Hematopoietic multipotent progenitor cell treated with erythropoietin and hydrocortisone succinate and interleukin-3 and kit ligand, for 6 days (in vitro differentiated cells): ENCODE results near the gene IGF1R.

Experiments used
- DNase-seq: peaks from one replicate; pipeline ENCODE4 v3.0.0-alpha.2; 2015

The IGF1R gene

DNA sequence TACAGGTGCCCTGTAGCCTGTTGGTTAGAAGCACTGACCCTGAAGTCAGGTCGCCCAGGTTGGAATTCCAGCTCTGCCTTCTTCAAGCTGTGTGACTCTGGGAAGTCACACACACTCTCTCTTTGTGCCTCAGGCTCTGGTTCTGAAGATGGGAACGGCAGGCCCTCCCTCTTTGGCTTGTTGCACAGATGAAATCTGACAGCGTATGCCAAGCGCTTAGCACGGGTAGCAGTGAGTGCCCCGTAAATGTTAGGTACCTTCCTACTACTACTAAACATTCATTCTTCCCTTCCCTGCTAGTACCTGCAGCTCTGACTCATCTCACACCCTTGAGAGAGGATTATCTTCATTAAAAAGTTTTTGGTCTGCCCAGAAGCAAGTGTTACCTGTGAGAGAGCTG is 220.2 kb downstream of the IGF1R start:
- DNase-seq, result no peak

DNA sequence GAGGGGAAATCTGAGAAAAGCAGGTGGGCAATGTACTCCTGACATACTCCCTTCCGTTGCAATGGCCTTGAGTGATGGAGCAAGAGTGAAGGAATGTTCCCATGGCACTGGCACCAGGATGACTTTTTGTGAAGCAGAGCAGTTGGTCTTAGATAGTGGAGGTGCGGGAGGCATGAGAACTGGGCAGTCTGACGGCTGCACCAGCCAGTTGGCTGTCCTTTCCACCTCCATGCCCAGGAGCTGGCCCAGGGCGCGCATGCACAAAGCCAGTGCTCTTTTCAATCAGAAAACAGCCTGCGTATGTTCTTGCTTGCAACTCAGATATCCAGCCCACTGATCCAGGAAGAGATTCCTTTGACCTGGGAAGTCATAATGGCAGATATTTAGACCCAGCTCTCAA is 222.4 kb downstream of the IGF1R start:
- no peak for DNase-seq

DNA sequence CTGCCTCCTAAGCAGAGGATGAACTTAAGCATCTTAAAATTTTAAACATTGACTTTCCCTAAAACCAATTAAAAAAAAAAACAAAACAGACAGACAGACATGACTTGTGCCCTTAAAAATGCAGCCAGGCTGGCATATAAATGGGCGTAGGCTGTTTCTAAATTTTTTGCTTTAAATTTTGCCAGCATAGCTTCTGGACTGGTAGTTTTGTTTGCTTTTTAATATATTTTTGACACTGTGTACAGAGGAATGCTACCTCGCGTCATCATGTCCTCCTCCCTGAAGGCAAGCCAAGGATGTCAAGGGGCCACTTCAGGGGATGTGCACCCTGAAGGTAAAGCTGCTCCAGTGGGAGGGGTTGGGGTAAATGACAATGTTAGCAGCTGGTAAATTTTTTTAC is 224.4 kb downstream of the IGF1R start:
- no peak for DNase-seq

DNA sequence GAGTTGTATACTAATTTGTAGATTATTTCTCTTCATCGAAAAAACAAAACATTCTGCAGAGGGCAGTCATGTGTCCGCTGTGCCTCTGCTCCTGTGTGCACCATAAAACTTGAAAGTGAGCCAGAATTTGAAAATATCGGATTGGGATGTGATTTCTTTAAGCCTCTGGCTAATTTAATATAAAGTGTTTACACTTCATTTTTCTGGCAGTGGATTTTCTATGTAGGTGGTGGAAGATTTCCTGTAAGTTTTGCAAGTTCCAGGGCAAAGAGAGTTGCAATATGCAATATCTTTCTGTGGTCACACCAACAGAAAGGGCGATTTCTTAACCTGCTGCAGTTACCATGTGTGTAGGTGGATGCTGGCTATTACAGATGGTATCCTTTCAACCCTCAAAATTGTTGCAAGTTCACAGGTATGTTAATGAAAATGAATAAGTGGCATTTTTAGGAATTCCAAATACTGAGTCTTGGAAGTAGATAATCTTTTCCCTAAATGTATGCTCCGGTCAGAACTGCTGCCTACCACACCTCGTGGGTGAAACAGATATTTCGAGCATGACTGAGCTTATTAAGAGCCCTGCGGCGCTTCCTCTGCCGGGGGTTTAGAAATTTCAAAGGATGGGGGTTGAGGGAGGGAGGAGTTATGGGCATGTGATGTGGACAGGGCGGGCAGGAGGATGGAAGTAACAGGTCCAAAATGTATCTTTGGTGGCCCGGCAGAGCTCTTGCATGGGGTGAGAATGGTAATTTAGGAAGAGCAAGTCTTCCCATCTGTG is 225.3 kb downstream of the IGF1R start:
- peak; percentile 76 for DNase-seq

DNA sequence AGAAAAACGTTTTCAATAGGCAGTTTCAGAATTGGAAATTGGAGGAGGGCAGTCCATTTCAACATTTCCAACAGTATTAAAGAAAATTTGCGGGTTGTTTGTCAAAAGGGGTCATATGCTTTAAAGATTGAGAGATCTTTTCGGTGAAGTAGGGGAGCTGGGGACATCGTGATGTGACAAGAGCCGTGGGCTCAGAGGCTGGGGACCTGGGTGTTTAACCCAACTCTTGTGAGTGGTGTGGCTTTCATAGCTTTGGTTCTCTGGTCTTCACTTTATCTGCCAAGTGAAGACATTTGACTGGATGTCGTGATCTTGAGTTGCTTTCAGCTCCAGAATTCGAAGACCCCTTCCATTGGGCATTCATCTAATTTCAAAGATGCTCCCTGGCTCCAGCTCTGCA is 226.0 kb downstream of the IGF1R start:
- DNase-seq, result no peak

DNA sequence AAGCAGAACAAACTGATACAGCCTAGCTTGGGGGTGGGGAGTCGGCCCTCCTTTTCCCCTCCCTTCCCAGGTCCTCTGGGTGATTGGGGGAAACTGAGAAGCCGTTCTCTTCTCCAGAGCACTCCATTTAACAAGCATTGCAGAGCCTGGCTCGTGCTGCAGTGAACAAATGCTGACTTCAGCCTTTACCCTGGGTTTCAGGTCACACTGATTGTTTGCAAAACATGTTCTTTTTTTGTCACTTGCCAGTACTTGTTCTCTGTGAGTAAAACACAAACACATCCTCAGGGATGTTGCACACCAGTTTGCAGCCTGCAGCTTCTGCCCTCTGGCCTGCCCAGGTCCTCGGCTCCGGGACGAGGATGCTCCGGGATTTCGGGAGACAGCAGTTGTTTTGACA is 226.4 kb downstream of the IGF1R start:
- DNase-seq, result no peak

DNA sequence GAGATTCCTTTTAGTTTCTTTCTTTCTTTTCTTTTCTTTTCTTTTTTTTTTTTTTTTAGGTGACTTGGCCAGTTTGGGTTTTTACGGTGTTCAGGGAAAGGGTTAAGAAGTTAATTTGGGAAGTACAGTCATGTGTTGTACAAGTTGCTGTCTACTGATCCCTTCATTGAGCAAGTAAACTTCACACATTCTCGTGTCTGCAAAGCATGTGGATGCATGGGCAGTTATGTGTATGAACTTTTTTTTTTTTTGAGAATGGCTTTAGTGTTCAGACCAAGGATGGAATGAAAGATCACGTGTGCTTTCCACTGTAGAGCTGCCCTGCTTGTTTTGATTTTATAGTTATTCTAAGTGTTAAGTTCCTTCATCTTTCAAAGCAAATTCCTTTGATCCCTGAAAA is 227.0 kb downstream of the IGF1R start:
- no peak for DNase-seq

DNA sequence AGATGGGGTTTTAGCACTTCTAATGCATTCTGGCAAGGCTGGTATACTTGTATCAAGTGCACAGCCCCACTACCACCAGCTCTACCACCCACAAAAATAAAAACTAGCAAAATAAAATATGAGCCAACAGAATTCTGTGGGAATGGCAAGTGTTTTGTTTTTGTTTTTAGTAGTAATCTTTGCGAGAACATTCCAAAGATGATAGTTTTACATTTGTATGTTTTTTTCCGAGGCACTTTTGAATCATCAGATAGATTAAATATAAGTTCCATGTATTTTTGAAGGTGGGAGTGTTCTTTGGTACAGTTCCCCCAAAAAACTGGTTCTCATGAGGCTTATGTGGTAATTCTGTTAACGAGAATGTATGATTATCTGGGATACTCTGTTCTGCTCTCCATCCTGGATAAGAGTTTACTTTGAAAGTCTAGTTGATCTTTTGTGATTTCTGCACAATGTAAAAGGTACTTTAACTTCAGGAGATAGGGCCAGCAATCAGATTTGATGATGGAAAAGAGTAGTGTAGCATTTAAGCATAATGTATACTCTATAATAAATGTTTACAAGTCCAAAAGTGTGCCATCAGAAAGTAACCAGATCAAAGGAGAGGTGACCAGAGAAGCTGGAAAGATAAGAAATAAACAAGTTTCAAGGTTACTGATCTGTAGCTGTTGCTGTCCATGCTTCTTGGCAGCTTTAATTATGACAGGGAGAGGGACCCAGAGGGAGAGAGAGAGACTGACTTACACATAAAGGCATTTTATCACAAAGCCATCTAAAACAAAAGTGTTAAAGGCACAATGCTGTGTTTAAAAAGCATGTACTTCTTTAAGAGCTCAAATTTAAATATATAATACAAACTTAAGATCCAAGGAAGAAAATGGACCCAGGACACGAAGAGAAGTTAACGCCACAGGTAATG is 228.4 kb downstream of the IGF1R start:
- DNase-seq, result no peak

DNA sequence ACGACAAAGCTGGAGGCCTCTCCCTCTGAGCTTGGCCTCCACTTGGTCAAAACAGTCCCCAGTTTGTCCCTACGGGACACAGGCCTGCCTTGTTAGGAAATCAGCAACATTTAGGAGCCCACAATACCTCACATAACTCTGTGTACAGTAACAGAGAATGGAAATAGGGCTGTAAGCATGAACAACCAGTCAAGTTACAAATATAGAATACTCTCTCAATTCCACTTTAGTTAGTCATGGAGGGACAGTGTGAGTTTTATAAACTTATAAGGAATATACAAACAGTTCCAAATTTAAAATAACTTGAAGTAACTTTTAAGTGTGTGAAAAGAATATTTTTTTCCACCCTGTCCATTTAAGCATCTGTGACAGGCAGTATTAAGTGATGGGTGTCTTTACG is 229.8 kb downstream of the IGF1R start:
- DNase-seq, result no peak

DNA sequence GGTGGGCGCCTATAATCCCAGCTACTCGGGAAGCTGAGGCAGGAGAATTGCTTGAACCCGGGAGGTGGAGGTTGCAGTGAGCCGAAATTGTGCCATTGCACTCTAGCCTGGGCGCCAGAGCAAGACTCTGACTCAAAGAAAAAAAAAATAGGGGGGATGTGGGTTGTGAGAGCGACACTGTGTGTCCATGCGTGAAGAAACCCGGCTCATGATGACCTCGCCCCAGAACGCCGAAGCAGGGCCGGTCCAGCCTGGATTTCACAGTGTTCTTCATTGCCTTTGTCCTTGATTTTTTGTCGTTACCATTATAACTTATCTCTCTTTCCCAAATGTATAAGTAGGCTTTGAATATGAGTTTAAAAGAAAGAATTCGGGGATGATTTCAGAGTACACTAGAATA is 230.5 kb downstream of the IGF1R start:
- no peak for DNase-seq

DNA sequence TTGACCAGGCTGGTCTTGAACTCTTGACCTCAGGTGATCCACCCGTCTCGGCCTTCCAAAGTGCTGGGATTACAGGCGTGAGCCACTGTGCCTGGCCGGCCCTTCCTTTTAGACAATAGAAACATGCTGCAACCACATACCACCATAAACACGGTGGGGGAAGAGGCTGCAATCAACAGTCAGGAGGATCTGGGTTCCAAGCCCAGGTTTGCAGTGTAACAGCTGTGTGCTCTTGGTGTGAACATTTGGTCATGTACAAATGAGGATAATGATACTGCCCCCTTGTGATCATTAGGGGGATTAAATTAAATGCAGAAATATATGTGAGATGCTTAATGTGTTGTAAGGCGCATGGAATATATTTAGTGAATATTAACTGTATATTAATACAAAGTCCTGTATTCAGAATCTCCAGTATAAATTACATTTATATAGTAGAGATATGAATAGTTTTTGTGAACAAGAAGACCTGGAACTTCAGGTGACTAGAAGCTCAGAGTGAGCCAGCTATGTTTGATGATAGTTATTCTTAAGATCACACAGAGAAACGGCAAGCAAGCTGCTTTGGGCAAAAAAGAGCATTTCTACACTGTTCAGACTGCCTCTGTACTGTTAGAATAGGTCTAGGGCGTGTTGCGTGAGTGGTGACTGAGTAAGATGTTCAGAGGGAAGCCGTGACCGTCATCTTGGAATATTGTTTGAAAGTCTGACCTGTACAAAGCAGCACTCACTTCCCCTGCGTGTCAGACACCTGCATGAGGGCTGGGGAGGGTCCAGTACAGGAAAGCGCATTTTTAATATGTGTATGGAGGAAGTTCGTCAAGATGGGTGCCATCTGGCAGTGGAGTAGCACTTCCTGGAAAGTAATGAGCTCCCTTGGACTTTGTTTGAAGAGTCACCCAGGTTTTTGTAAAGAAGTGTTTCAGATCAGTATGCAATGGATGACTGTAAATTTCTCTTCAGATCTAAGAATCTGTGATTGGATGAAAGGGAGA is 233.5 kb downstream of the IGF1R start:
- DNase-seq, result peak; percentile 87

DNA sequence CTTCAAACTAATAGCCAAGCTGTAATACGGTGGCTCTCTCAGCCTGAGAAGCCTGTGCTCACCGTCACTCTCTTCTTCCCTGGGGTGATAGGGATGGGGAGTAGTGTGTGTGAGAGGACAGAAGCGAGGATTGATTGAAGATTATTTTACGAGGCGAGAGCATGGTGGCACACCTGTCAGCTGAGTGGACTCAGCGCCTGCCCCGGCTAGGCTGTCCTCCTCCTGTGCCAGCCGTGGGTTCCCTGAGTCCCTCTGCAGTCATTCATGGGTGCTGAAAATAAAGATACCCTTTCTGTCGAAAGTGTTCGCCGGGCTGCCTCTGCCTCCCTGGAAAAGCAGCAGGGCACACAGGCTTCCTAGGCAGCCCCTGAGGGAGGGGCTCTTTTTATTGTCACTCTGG is 235.1 kb downstream of the IGF1R start:
- DNase-seq, result no peak

DNA sequence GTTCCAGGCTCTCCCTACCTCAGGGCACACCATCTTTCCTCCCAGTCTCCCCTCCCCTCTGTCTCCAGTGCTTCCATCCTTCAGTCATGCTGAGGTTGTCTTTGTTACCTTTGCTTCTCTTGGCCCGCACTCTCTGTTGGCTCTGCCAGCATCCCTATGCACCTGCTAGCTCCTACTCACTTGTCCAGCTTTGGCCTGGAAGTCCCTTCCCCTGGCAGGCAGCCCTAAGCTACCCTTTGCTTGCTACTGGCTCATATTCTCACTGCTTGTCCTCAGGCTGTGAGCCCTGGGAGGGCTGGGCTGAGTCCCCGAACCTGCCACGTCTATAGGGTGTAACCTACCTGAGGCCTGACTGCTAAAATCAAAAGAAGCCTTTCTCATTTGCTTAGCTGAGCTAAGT is 236.6 kb downstream of the IGF1R start:
- DNase-seq, result no peak

DNA sequence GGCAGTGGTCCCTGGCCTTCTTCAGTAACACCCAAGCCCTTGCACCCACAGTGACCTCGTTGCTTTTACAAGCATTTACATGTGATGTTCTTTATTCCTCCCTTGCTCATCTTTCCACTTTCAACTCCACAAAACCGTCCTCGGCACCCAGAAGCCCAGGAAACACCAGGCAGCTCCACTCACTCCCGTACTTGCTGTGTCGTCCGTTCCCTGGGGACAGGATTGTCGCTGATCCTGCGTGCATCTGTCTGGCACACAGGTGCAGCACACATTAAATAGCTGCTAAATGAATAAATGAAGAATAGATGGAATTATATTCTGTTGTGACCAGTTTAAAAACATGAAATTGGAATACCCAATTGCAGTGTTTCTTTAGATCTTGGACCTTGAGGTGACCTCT is 239.6 kb downstream of the IGF1R start:
- DNase-seq, result no peak

DNA sequence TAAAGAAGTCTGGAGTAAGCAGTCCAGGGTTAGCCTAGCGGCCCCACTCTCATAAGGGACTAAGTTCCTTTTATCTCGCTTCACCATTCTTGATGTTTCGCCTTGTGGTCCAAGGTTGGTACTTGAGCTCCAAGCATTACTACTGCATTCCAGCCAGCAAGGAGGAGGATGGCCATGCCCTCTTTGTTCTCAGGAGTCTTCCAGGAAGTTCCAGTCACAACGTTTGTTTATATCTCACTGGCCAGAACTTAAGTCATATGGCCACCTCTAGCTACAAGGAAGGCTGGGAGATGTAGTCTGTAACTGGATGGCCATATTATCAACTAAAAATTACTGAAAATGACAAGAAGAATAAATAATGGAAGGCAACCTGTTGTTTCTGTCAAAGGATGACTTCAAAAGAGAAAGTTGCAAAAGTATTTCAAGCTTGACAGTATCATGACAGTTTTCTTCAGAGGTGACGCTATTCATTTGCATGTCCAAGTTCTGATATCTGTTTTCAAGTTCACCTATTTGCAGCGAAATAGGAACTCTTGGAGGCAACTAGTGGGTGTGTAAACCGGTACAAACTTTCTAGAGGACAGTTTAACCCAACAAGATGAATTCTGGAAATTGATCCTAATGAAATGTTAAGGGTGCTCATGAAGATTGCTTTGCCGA is 240.6 kb downstream of the IGF1R start:
- peak; percentile 39 for DNase-seq

DNA sequence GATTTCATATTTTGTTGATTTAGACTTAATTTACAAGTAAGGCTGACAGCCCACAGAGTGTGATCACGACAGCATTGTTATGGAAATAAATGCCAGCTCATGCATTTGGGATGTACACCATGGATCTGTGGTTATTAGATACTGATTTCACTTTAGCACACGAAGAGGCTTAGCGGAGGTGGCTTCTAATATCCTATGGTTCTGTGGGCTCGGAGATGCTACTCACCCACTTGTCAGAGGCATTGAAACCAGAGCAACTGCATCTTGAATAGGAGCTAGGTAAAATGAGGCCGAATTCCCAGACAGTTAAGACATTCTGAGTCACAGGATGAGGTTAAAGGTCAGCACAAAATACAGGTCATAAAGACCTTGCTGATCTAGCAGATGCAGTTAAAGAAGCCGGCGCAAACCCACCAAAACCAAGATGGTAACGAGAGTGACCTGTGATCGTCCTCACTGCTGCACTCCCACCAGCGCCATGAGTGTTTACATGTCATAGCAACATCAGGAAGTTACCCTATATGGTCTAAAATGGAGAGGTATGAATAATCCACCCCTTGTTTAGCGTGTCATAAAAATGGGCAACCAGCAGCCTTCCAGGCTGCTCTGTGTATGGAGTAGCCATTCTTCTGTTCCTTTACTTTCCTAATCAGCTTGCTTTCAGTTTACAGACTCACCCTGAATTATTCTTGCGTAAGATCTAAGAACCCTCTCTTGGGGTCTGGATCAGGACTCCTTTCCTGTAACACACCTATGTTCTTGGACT is 241.8 kb downstream of the IGF1R start:
- DNase-seq, result no peak

DNA sequence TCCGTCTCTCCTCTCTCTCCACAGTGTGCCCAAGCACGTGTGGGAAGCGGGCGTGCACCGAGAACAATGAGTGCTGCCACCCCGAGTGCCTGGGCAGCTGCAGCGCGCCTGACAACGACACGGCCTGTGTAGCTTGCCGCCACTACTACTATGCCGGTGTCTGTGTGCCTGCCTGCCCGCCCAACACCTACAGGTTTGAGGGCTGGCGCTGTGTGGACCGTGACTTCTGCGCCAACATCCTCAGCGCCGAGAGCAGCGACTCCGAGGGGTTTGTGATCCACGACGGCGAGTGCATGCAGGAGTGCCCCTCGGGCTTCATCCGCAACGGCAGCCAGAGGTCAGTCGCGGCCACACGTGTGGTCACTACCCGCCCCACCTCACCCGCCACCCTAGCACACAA is 243.0 kb downstream of the IGF1R start:
- DNase-seq, result no peak

DNA sequence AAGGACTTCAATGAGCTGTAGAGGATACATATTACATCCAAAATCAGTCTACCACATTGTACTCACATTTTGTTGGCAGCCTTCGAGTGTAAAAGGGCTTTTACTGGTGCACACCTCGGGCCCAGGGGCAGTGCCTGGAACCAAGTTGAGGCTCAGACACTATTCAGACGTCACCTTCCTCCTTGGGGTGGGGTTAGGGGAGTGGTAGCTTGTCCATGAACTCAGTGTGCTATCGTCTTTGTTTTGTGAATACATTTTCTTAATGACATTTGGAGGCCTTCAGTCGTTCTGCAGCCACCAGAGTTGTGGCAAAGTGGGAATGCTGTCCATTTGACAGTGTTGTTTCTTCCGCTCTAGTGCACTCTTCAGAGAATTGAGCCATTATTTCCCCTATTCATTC is 245.1 kb downstream of the IGF1R start:
- no peak for DNase-seq

DNA sequence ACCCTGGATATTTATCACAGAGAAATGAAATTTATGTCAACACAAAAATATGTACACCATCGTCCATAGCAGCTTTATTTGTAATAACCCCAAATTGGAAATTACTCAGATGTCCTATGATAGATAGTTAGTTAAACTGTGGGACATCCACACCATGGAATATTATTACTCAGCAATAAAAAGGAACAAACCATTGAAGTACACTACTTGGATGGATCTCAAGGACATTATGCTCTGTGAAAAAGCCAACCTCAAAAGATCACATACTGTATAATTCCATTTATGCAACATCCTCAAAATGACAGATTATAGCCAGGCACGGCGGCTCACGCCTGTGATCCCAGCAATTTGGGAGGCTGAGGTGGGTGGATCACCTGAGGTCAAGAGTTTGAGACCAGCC is 246.0 kb downstream of the IGF1R start:
- DNase-seq, result no peak

DNA sequence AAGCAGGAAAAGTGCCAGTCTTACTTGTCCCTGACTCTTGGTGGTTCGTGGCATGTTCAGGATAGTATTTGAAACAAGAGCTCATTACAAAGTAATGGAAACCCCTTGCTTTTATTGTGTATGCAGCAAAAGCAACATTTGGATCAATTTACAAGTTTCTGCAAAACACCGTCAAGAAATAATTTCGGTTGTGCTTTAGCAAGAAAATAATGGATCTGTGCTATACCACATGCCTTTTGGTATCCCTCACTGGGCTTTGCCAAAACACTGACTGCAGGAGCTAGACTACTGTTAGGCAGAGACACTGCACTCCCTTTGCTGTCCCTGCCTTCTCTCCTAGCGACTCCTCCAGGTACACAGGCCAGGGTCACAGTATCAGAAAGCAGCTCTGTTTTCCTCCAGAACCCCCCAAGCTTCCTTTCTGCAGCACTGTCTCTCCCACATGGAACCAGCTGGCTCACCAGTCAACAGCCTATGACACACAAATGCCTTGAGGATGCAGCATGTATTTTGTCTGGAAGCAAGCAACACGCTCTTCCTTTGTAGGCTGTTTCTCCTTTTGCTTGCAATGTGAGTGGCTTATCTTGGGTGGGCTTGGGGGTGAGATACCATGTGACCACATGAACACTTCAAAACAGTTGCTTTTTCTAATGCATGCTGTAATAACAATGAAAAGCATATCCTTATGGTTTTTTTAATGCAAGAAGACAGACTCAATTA is 247.8 kb downstream of the IGF1R start:
- DNase-seq, result no peak
